CD14-positive monocyte (primary cell): Measurements from ENCODE around the gene KCTD5. TPM values are rescaled to one million over a fixed set of nuclear protein-coding genes. Genes with fewer than 3 reads are reported as not detected.

ENCODE experiments used
- DNase-seq, 3 donors: peaks; one replicate each; pipeline ENCODE4 v3.0.0-alpha.2; 2011 to 2022
- H2AFZ ChIP-seq: 2 replicates; pipeline ENCODE4 v1.6.0; 2012; ENCODE audit warnings: mild to moderate bottlenecking, low read depth, low read length, inconsistent platforms; ENCODE audit not compliant: insufficient read depth, poor library complexity, severe bottlenecking
- H3K27ac ChIP-seq, 2 donors: 1 replicate in 1 of 2; 2 replicates in 1 of 2; pipeline ENCODE4 v1.5.1; 2012 to 2013; ENCODE audit warnings: low read length in 2 of 2, control low read depth in 1 of 2, inconsistent platforms in 1 of 2, low read depth in 1 of 2, mild to moderate bottlenecking in 1 of 2
- H3K27me3 ChIP-seq, 2 donors: one replicate each; pipeline versions ENCODE4 v1.6.0 to v1.6.1; 2011 to 2013; ENCODE audit warnings: low read length in 2 of 2; ENCODE audit not compliant: control insufficient read depth in 2 of 2, insufficient read depth in 2 of 2
- H3K36me3 ChIP-seq, 2 donors: replicated peaks in 1 of 2; 1 replicate in 1 of 2; 2 replicates in 1 of 2; pipeline versions ENCODE4 v1.5.1 to v1.6.1; 2012 to 2013; ENCODE audit warnings: low read length in 2 of 2, control low read depth in 1 of 2, inconsistent platforms in 1 of 2, mild to moderate bottlenecking in 1 of 2; ENCODE audit not compliant: insufficient read depth in 2 of 2, control insufficient read depth in 1 of 2
- H3K4me1 ChIP-seq, 2 donors: 1 replicate in 1 of 2; 2 replicates in 1 of 2; pipeline versions ENCODE4 v1.5.1 to v1.6.1; 2012 to 2013; ENCODE audit warnings: low read length in 2 of 2, control low read depth in 1 of 2, inconsistent platforms in 1 of 2, mild to moderate bottlenecking in 1 of 2, moderate library complexity in 1 of 2; ENCODE audit not compliant: insufficient read depth in 2 of 2, control insufficient read depth in 1 of 2
- H3K4me2 ChIP-seq: replicated peaks from 2 replicates; pipeline ENCODE3; 2012; ENCODE audit warnings: low read length, moderate library complexity, mild to moderate bottlenecking; ENCODE audit not compliant: poor library complexity, severe bottlenecking; ENCODE audit errors: extremely low read depth
- H3K4me3 ChIP-seq, 3 experiments: fragments of 200-600 bp in 1 of 3; sonication (generic) in 1 of 3; replicated peaks in 1 of 3; 1 replicate in 2 of 3; 2 replicates in 1 of 3; pipeline ENCODE4 v1.5.1; 2011 to 2013; ENCODE audit warnings: low read length in 3 of 3, mild to moderate bottlenecking in 3 of 3, control low read depth in 2 of 3, low read depth in 2 of 3, inconsistent platforms in 1 of 3, moderate library complexity in 1 of 3
- H3K79me2 ChIP-seq: 2 replicates; pipeline ENCODE4 v1.6.0; 2012; ENCODE audit warnings: mild to moderate bottlenecking, control low read depth, inconsistent platforms, low read length, moderate library complexity; ENCODE audit not compliant: insufficient read depth
- H3K9ac ChIP-seq: 2 replicates; pipeline ENCODE4 v1.6.0; 2017; ENCODE audit warnings: low read length, mild to moderate bottlenecking; ENCODE audit not compliant: insufficient read depth, poor library complexity, severe bottlenecking
- H3K9me3 ChIP-seq, 2 donors: replicated peaks in 1 of 2; 1 replicate in 1 of 2; 2 replicates in 1 of 2; pipeline versions ENCODE4 v1.5.1 to v1.6.1; 2012 to 2013; ENCODE audit warnings: low read length in 2 of 2, control low read depth in 1 of 2; ENCODE audit not compliant: control insufficient read depth in 1 of 2, insufficient read depth in 1 of 2
- H4K20me1 ChIP-seq: 2 replicates; pipeline ENCODE4 v1.6.0; 2012; ENCODE audit warnings: mild to moderate bottlenecking, low read length, control low read depth, moderate library complexity; ENCODE audit not compliant: insufficient read depth
- H3K27ac Mint-ChIP-seq, 7 donors: one replicate each; pipeline ENCODE4 v1.8.0; 2020; ENCODE audit warnings: mild to moderate bottlenecking in 7 of 7, mixed read lengths in 7 of 7, moderate library complexity in 6 of 7, inconsistent platforms in 2 of 7
- H3K27me3 Mint-ChIP-seq, 3 donors: one replicate each; pipeline ENCODE4 v1.8.0; 2021 to 2022; ENCODE audit warnings: low read depth in 3 of 3, mild to moderate bottlenecking in 3 of 3, mixed read lengths in 3 of 3, moderate library complexity in 3 of 3, inconsistent platforms in 1 of 3
- H3K36me3 Mint-ChIP-seq, 2 donors: one replicate each; pipeline ENCODE4 v1.8.0; 2020; ENCODE audit warnings: mixed read lengths in 2 of 2, inconsistent platforms in 1 of 2, mild to moderate bottlenecking in 1 of 2
- H3K4me1 Mint-ChIP-seq: one replicate; pipeline ENCODE4 v1.8.0; 2020; ENCODE audit warnings: mild to moderate bottlenecking, mixed read lengths
- H3K4me3 Mint-ChIP-seq, 2 donors: one replicate each; pipeline ENCODE4 v1.8.0; 2020; ENCODE audit warnings: mild to moderate bottlenecking in 2 of 2, mixed read lengths in 2 of 2, moderate library complexity in 1 of 2
- H3K9me3 Mint-ChIP-seq, 7 donors: one replicate each; pipeline ENCODE4 v1.8.0; 2020 to 2022; ENCODE audit warnings: mixed read lengths in 7 of 7, mild to moderate bottlenecking in 6 of 7, moderate library complexity in 6 of 7, inconsistent platforms in 2 of 7
- CTCF ChIP-seq: fragments of 200-600 bp; IDR thresholded peaks from one replicate; pipeline ENCODE4 v1.8.0; 2022; ENCODE audit warnings: antibody characterized with exemption, mild to moderate bottlenecking
- WGBS: methylation state at CpG from one replicate; pipeline ENCODE4 v1.1.5; 2013; ENCODE audit warnings: missing lambda C conversion rate; ENCODE audit not compliant: insufficient coverage; 5-methylcytosine and 5-hydroxymethylcytosine counted together
- intact Hi-C, 2 donors: fragments of 100-400 bp; cut with micrococcal nuclease; formaldehyde crosslinking; loops; one replicate each; pipeline versions ENCODE4 v1.15.0 to v1.15.1; 2023
- polyA plus RNA-seq, 3 donors: library from polyadenylated mRNA; depleted of rRNA in 1 of 3; unstranded in 2 of 3; stranded (reverse) in 1 of 3; fragments of 300-500 nt in 2 of 3; fragments of >200 nt in 1 of 3; fragmentation: Illumina TruSeq in 2 of 3; gene quantifications; 1 replicate in 2 of 3; 2 replicates in 1 of 3; pipeline ENCODE4 v1.2.3, GENCODE V29; 2012 to 2021

The KCTD5 gene
- polyA plus RNA-seq, 3 donors = 16.0 to 23.1 (median 21.0) TPM

GRCh38 chr16:2734844-2735515 lies 52.7 kb downstream of the KCTD5 start:
- Histone ChIP-seq H3K4me1 (no peaks in the 10 kb centered on the region), H2AFZ (no peak overlapping the region), H3K9me3 (no peaks in the 10 kb centered on the region), H3K4me2 (no peak overlapping the region), H3K27ac (no peak overlapping the region), H3K27me3 (no peaks in the 10 kb centered on the region), H3K4me3 (no peak overlapping the region), H3K9ac (no peak overlapping the region), H4K20me1 (no peaks in the 10 kb centered on the region), H3K79me2 (no peaks in the 10 kb centered on the region), H3K36me3 (no peaks in the 10 kb centered on the region)
- no peak for TF ChIP-seq CTCF
- peaks cover 0 to 2% (median 0%) of the 10 kb centered on the region in 7 donors for H3K9me3 Mint-ChIP-seq
- WGBS = 63% methylated on average over 7 of the region's 10 CpGs
- peaks cover 3% of the 10 kb centered on the region for H3K4me1 Mint-ChIP-seq
- no peaks in the 10 kb centered on the region for H3K36me3 Mint-ChIP-seq
- H3K4me3 Mint-ChIP-seq = no peak overlapping the region
- peak overlapping the region in 1 of 7 donors; percentile 57 for H3K27ac Mint-ChIP-seq
- intact Hi-C loops = no loop called here
- no peak for DNase-seq
- peaks cover 0 to 4% (median 2%) of the 10 kb centered on the region in 3 donors for H3K27me3 Mint-ChIP-seq

GRCh38 chr16:2736476-2737237 lies 54.3 kb downstream of the KCTD5 start:
- Histone ChIP-seq H3K4me3 (no peak overlapping the region), H3K27me3 (no peaks in the 10 kb centered on the region), H2AFZ (no peak overlapping the region), H3K79me2 (no peaks in the 10 kb centered on the region), H3K4me1 (no peaks in the 10 kb centered on the region), H3K9me3 (no peaks in the 10 kb centered on the region), H3K4me2 (no peak overlapping the region), H3K36me3 (no peaks in the 10 kb centered on the region), H4K20me1 (no peaks in the 10 kb centered on the region), H3K9ac (no peak overlapping the region), H3K27ac (no peak overlapping the region)
- intact Hi-C loops = no loop called here
- peaks cover 0 to 2% (median 0%) of the 10 kb centered on the region in 7 donors for H3K9me3 Mint-ChIP-seq
- WGBS = 97% methylated on average over 11 of the region's 11 CpGs
- H3K4me1 Mint-ChIP-seq = peaks cover 3% of the 10 kb centered on the region
- H3K27me3 Mint-ChIP-seq = peaks cover 0 to 5% (median 2%) of the 10 kb centered on the region in 3 donors
- H3K36me3 Mint-ChIP-seq = no peaks in the 10 kb centered on the region
- no peak overlapping the region for H3K4me3 Mint-ChIP-seq
- TF ChIP-seq CTCF = no peak
- no peak for DNase-seq
- no peak overlapping the region for H3K27ac Mint-ChIP-seq
